ENCODE results near the gene TEX22. TPM values are rescaled to one million over a fixed set of nuclear protein-coding genes. Genes with fewer than 3 reads are reported as not detected.

Gene TEX22
- total and polyA plus RNA-seq, 4 donors, result 0.02 to 0.14 (median 0.08) TPM; not detected in 1

- no peak overlapping the region for H3K4me3 ChIP-seq (ENCODE audit: low read depth in 1 of 3, low read length in 3 of 3)
- no peaks in the 10 kb centered on the region for H3K9me3 ChIP-seq (ENCODE audit: control insufficient read depth in 4 of 4, low read length in 3 of 4)
- DNase-seq (ENCODE audit: low spot score), result no peak
- no peak for TF ChIP-seq ZBTB33 (IDR thresholded peaks at IDR 0.05)
- no peak for TF ChIP-seq YY1 (IDR thresholded peaks at IDR 0.05)
- TF ChIP-seq MAX (IDR thresholded peaks at IDR 0.05), result no peak
- no peak for TF ChIP-seq GABPA (IDR thresholded peaks at IDR 0.05 in 1 of 2, conservative IDR thresholded peaks at IDR 0.05 in 1 of 2)
- H3K27me3 ChIP-seq (ENCODE audit: control insufficient read depth in 4 of 4, insufficient read depth in 4 of 4, low read length in 3 of 4), result no peaks in the 10 kb centered on the region
- WGBS, result 93% methylated on average over 25 of the region's 25 CpGs
- H3K4me1 ChIP-seq (ENCODE audit: control insufficient read depth in 4 of 4, insufficient read depth in 4 of 4, low read length in 3 of 4), result no peaks in the 10 kb centered on the region
- H3K36me3 ChIP-seq (ENCODE audit: control insufficient read depth in 4 of 4, insufficient read depth in 3 of 4, low read depth in 1 of 4, low read length in 3 of 4), result peaks cover 0 to 12% (median 1%) of the 10 kb centered on the region in 4 donors
- no peak overlapping the region for H3K9ac ChIP-seq (ENCODE audit: low read depth in 1 of 2, low read length in 2 of 2)
- H3K27ac ChIP-seq (ENCODE audit: low read depth in 1 of 2, low read length in 2 of 2), result no peak overlapping the region
These were observed 10.0 kb upstream of the TEX22 start for GRCh38 chr14:105388110-105388951.

- WGBS, result 95% methylated on average over 16 of the region's 16 CpGs
These were observed 9.4 kb upstream of the TEX22 start for GRCh38 chr14:105388976-105389375.

More at GRCh38 chr14:105388976-105389375, 9.4 kb upstream of the TEX22 start:
- no peak overlapping the region for H3K4me3 ChIP-seq (ENCODE audit: low read depth in 1 of 3, low read length in 3 of 3)
- H3K36me3 ChIP-seq (ENCODE audit: control insufficient read depth in 4 of 4, insufficient read depth in 3 of 4, low read depth in 1 of 4, low read length in 3 of 4), result peaks cover 0 to 11% (median 1%) of the 10 kb centered on the region in 4 donors
- no peaks in the 10 kb centered on the region for H3K4me1 ChIP-seq (ENCODE audit: control insufficient read depth in 4 of 4, insufficient read depth in 4 of 4, low read length in 3 of 4)
- H3K9me3 ChIP-seq (ENCODE audit: control insufficient read depth in 4 of 4, low read length in 3 of 4), result no peaks in the 10 kb centered on the region
- TF ChIP-seq HNF4A (conservative IDR thresholded peaks at IDR 0.05) (no peak), RAD21 (IDR thresholded peaks at IDR 0.05) (no peak), FOXA2 (IDR thresholded peaks at IDR 0.05) (no peak), ZBTB33 (IDR thresholded peaks at IDR 0.05) (no peak), EGR1 (IDR thresholded peaks at IDR 0.05; ENCODE audit: low read depth in 2 of 2) (no peak), YY1 (IDR thresholded peaks at IDR 0.05) (no peak), CTCF (IDR thresholded peaks at IDR 0.05; ENCODE audit: low read depth, low read length, missing input control) (no peak), TAF1 (conservative IDR thresholded peaks at IDR 0.05) (no peak), FOXA1 (IDR thresholded peaks at IDR 0.05) (no peak), ATF3 (IDR thresholded peaks at IDR 0.05) (no peak), MAX (IDR thresholded peaks at IDR 0.05) (no peak), SP1 (IDR thresholded peaks at IDR 0.05) (no peak), GABPA (IDR thresholded peaks at IDR 0.05 in 1 of 2, conservative IDR thresholded peaks at IDR 0.05 in 1 of 2) (no peak), HNF4G (IDR thresholded peaks at IDR 0.05) (no peak), JUND (IDR thresholded peaks at IDR 0.05) (no peak)
- H3K9ac ChIP-seq (ENCODE audit: low read depth in 1 of 2, low read length in 2 of 2), result no peak overlapping the region
- DNase-seq (ENCODE audit: low spot score), result no peak
- H3K27me3 ChIP-seq (ENCODE audit: control insufficient read depth in 4 of 4, insufficient read depth in 4 of 4, low read length in 3 of 4), result no peaks in the 10 kb centered on the region
- H3K27ac ChIP-seq (ENCODE audit: low read depth in 1 of 2, low read length in 2 of 2), result no peak overlapping the region

Data from liver (tissue), 9 donors.